ENCODE results near the gene DLG2.
"Not testable (repeated sequence)": the region's sequence is repeated elsewhere in the genome, so short reads cannot be mapped to it uniquely, and the experiment has no call there.

The DLG2 gene

GRCh38 chr11:85231588-85231987, 395.6 kb downstream of the DLG2 start:
- no peak for DNase-seq (ENCODE audit: low spot score)

DNA sequence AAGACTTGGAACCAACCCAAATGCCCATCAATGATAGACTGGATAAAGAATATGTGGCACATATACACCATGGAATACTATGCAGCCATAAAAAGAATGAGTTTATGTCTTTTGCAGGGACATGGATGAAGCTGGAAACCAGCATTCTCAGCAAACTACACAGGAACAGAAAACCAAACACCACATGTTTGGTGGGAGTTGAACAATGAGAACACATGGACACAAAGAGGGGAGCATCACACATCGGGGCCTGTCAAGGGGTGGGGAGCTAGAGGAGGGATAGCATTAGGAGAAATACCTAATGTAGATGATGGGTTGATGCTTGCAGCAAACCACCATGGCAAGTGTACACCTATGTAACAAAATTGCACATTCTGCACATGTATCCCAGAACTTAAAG, 397.4 kb downstream of the DLG2 start:
- DNase-seq (ENCODE audit: low spot score): not testable (repeated sequence)

DNA sequence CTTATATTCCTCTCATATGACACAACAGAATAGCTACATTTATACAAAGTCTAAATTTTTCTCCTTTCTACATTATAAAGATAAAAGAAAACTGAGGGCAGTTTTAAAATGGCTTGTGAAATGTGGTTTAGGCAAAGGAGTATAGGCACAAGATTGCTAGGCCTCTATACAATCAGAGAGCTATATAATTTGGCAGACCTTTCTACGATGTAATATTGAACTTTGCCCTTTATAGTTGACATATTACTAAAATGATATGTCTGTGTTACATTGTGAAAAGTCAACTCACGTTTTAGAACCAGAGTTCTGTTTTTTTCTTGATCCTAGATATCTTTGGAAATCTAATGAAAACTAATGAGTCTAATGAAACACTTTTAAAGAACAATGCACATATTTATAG, 430.2 kb downstream of the DLG2 start:
- DNase-seq (ENCODE audit: low spot score): no peak

DNA sequence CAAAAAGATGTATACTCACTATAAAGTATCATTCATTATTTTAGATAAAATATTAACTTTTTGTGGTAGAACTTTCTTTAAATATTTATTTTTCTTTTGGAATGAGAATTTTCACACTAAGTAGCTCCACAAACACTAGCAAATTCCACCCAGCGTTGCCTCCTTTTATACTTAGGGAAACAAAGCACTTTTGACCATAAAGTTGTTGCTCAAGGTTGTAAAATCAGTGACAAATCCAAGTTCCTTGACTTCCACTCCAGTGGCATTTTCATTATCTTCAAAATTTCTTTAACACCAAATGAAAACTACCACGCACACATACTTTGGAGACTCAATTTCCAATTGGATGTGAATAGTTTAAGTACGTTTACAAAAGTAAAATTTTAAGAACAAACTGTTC, 431.2 kb downstream of the DLG2 start:
- no peak for DNase-seq (ENCODE audit: low spot score)

DNA sequence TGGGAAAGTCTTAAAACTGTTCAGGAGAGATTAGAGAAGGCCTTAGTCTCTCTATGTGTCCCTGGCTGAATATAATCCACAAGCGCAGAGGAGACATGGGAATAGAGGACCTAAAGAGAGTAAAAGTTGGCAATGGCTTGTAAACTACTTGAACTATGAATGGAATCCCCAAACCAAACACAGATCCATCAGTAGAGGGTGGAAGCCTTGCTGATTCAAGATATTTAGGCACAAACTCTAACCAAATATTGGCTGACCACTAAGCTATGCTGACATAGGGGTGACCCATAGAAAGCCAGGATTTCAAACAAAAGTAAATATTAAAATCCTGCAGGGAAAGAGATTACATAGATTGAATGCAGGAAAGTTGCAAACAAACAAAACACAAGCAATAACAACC, 439.2 kb downstream of the DLG2 start:
- DNase-seq (ENCODE audit: low spot score): no peak

DNA sequence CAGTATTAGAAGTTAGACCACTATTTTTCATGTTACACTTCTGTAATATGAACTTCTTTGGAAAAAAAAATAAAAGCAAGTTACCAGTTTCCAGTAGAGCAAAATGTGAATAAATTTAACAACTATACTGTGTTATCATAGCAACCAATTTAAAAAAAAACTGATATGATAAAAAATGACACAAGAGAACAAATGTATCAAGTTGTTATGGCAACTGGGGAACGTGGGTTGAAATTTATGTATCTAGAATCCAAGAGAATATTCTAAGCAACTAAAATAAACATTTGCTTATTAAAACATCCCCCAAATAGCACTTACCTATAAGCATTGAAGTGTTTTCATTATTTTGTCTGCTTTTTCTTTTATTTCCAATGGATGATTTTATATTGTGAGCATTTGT, 442.4 kb downstream of the DLG2 start:
- no peak for DNase-seq (ENCODE audit: low spot score)

DNA sequence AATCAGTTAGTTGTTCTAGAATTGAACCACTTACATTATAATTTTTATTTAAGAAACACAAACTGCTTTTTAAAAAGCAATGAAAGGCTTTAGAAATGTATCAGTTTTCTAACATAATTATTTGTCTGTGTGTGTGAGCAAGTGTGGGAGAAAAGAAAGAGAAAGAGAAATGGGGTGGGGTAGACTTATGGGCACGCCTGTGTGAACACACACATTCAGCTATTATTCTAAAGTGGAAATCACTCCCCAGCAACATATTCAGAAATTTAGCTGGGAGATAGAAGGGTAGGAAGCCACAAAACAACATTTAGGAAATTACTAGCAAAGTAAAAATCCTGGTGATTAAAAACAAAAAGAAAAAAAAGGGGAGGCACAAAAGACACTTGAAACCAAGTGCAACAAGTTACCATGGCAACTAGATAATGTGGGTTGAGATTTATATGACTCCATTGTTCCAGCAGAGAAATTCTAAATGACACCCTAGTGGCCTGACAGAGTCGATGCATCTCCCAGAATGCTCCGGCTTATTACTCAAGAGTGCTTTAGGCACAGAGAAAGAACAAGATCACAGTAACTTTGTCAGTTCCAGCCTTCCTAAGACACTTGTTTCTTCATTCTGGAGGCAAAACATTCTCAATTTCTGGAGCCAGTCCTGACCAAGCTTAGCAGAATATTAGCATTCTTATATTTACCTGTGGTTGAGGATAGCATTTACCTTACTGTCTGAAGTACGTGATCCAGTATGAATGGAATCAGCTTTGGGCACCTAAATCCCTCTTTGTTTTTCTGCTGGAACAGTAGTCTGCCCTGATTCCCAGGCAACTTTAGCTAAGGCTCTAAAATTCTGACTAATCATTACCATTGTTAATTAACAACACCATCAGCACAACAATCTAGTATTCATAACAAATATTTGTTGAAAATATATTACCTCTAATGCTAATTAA, 444.4 kb downstream of the DLG2 start:
- DNase-seq (ENCODE audit: low spot score): no peak

DNA sequence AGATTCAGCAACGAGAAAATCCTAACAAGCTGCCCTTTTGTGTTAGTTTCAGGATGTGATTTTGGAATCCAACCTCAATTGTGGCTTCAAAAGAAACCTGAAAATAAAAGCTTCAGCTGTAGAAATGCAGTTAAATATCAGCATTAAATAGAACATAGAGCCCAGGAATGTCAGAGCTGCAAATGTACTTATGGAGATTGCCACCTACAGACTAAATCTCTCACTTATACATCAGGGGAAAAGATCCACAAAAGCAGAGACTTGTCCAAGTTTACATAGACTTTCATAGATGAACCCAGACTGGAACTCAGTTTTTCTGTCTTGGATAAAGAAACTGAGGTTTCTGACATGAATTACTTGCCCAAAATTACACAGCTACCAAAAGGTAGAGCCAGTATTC, 446.6 kb downstream of the DLG2 start:
- DNase-seq (ENCODE audit: low spot score): no peak

DNA sequence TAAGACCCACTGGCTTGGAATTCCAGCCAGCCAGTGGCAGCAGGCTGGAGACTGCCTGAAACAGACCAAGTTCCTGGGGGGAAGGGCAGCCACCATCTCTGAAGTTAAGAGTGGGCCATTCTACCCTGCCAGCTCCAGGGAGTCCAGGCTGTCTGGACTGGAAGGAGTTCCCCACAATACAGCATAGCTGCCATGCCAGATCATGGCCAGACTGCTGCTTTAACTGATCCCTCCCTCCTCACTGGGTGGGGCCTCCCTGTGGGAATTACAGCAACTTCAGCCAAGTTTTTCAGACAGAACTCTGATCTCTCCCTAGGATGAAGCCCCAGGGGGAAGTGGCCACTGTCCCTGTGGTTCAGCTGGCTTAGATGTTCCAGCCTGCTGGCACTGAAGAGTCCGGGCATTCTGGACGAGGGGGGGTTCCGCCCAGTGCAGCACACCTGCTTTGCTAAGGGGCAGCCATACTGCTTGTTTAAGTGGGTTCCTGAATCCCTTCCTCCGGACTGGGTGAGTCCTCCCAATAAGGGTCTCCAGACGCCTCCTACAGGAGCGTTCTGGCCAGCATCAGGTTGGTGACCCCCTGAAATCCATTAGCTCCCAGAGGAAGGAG, 455.4 kb downstream of the DLG2 start:
- no peak for DNase-seq (ENCODE audit: low spot score)

DNA sequence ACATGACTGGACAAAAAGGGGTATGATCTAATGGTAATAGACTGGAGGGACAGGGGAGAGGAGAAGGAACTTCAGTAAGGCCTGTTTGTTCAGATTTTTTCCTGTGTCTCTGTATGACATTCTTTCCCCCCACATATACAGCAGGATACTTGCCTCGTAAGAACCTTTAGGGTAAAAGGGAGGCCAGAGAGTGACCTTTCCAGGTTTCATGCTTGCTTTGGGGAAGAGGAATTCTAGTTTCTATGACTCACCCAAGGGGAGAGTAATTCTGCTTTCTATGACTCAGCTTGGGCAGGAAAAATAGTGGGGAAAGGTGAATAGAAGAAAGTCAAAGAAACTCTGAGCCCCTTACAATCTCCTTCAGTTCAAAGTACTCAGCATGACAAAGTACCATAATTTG, 457.0 kb downstream of the DLG2 start:
- DNase-seq (ENCODE audit: low spot score): no peak

GRCh38 chr11:85167471-85167870, 459.7 kb downstream of the DLG2 start:
- no peak for DNase-seq (ENCODE audit: low spot score)

DNA sequence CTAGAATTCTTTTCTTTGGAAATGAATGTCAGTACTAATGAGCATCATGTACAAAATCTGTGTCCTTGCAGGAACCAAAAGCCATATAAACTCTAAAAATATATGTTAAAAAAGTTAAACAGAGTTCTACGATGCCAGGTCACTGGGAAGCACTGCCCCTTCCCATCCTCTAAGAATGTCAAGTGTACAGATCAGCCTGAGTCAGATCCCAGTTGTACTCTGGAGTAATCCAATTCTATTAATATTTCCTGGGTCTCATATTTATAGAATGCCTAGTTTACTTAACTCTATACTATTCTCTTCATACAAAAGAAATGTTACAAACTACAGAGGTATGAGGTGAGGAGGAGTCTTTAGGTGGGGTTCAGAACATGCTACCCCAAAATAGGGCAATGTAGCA, 460.1 kb downstream of the DLG2 start:
- no peak for DNase-seq (ENCODE audit: low spot score)

DNA sequence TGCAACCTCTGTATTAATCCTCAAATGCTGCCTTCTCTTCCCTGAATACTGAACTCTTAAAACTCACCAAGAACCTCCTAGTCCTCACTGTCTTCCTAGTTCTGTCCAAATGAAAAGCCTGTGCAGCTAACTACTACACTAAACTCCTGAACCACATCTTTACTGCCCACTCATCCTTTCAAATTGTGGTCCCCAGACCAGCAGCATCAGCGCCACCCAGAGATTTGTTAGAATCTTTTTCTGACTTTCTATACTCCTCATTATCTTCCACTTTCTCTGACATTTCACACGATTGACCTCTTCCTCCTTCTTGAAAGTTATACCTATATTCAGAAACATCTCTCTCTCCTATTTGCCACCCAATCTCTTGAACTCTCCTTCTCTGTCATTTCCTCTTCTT, 461.3 kb downstream of the DLG2 start:
- no peak for DNase-seq (ENCODE audit: low spot score)

DNA sequence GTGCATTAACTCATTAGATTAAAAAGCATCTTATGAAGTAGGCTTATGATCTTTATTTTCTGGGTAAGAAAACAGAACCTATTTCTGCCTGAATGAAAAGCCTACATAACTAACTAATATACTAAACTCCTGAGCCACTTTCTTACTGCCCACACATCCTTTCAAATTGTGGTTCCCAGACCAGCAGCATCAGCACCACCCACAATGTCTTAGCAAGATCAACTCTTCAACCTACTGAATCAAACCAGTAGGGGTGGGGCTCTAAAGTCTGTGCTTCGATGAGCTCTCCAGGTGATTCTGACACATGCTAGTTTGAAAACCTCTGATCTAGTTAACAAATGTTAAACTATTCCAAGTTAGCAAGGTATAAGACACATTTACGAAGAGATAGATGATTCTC, 462.4 kb downstream of the DLG2 start:
- no peak for DNase-seq (ENCODE audit: low spot score)

DNA sequence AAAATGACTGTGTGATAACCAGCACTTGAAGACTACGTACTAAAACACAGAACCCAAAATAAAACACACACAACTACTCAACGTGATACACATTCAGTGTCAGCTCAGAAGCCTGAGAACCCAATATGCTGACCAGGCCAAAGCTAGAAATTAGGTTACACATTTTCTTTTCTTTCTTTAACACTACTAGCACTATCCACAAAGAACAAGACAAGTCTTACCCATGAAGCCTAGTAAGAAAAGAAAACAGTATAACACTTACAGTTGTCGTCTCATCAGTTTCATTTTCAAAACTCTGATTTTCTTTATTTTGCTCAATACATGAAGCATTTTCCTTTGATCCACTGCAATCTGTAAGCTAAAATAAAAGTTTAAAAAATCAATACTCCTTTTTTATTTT, 472.9 kb downstream of the DLG2 start:
- DNase-seq (ENCODE audit: low spot score): no peak

- DNase-seq (ENCODE audit: low spot score): no peak
Observed at GRCh38 chr11:85137597-85137996, 489.5 kb downstream of the DLG2 start.

- no peak for DNase-seq (ENCODE audit: low spot score)
Observed at GRCh38 chr11:85133636-85134035, 493.5 kb downstream of the DLG2 start.

DNA sequence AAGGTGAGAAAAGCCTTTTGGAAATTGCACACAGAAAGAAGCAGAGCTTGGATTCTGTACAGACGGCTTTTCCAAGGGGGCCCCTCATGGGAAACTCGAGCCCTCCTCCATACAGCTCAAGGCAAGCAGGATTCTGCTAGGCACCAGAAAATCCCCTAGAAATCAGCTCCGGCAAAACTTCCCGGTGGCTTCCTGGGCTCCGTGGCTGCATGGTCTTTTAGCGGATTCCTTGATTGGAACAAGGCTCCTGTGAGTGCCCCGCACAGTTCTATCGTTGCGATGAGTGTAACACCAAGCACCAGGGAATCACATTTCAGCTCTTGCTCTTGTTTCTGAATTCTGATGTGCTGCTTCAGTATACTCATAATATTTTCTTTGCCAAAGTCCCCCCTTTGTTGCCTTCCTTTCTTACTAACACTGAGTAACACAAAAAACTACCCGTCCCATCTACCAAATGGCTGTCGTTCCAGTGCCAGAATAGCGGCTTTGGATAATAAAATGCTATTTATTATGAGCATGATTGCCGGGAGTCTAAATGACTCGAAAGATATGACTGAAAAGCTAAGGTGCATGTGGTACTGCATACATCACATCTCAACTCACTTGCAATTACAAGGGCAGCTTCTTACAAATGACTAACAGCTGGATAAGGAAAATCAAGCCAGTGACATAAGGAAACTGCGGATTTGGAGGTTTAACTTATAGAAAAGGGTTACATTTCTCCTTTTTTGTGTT, 494.1 kb downstream of the DLG2 start:
- DNase-seq (ENCODE audit: low spot score): no peak

DNA sequence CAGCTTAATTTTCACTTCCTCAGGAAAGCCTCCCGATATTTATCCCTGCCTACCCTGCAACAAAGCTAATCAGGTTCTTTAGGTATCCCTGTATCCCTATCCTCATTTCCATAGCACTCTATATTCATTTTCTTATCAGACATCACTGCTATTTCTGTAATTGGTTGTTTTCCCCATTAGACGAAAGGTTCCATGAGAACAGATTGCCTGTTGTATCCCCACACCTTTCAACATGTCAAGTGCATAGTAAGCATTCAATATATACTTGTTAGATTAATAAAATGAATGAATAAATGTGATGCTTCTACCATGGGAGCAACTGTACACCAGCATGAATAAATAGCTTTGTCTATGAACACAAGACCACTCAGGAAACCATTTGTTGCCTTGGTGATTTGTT, 499.8 kb downstream of the DLG2 start:
- no peak for DNase-seq (ENCODE audit: low spot score)

- no peak for DNase-seq (ENCODE audit: low spot score)
Observed at GRCh38 chr11:85123752-85124231, 503.4 kb downstream of the DLG2 start.

DNA sequence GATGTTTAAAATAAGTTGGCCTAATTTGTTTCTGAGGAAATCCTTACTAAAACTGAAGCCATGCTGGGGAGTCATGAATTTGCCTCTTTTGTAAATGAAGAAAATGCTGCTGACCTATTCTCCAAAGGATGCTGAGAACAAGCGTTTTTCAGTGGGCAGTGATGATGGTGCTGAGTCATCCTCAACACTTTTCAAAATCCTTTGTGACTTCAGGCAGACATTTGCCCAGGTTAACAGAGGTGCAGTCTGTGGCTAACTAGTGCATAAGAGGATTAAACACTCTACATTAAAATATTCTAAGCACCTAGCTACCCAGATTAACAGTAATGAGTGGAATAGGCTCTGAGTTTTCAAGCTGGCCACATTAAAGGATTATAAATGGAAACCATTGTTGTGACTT, 509.0 kb downstream of the DLG2 start:
- DNase-seq (ENCODE audit: low spot score): no peak

DNA sequence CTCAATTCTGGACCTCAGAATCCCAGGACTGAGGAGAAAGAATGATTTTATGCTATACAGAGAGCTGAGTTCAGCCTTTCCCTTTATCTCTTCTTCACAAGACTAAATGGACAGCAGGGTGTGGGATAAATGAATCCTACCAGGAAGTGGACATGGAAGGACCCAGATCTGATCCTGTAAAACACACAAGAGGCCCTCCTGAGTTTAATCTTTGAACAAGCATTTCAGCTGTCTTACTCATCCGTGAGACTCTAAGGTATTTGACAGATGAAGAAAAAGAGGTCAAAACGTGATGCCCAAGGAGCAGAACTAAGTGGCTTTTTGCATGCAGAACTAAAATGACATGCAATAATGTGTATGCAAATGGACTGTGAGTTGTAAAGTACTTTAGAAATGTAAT, 511.3 kb downstream of the DLG2 start:
- DNase-seq (ENCODE audit: low spot score): no peak

- DNase-seq (ENCODE audit: low spot score): no peak
Observed at GRCh38 chr11:85114786-85115185, 512.4 kb downstream of the DLG2 start.
